GM23338 (cell line): ENCODE results near the gene ARSD. TPM values are rescaled to one million over a fixed set of nuclear protein-coding genes. Genes with fewer than 3 reads are reported as not detected.

Experiments used
- ATAC-seq: fragments of 200-7000 bp; cut with Tn5 transposase; 3 replicates; pipeline ENCODE4 v1.9.1; 2020
- DNase-seq: peaks from one replicate; pipeline ENCODE4 v3.0.0-alpha.2; 2015; ENCODE audit warnings: low spot score
- H2AFZ ChIP-seq: fragments of 200-600 bp; sonication (generic); 2 replicates; pipeline ENCODE4 v1.8.0; 2016; ENCODE audit warnings: antibody characterized with exemption, mild to moderate bottlenecking, moderate library complexity
- H3F3A ChIP-seq: fragments of 200-600 bp; sonication (generic); replicated peaks from 2 replicates; pipeline ENCODE4 v1.8.0; 2017; ENCODE audit warnings: antibody characterized with exemption, mixed run types, low read depth
- H3K27ac ChIP-seq: fragments of 200-600 bp; sonication (generic); 2 replicates; pipeline ENCODE4 v1.6.1; 2016; ENCODE audit warnings: low read depth
- H3K27me3 ChIP-seq: fragments of 200-600 bp; sonication (generic); 2 replicates; pipeline ENCODE4 v1.8.0; 2016; ENCODE audit warnings: mild to moderate bottlenecking, mixed run types, moderate library complexity; ENCODE audit not compliant: insufficient read depth
- H3K36me3 ChIP-seq: fragments of 200-600 bp; sonication (generic); 2 replicates; pipeline ENCODE4 v1.8.0; 2016; ENCODE audit warnings: mild to moderate bottlenecking; ENCODE audit not compliant: insufficient read depth
- H3K4me1 ChIP-seq: fragments of 200-600 bp; sonication (generic); 2 replicates; pipeline ENCODE4 v1.8.0; 2016; ENCODE audit warnings: mild to moderate bottlenecking, moderate library complexity; ENCODE audit not compliant: insufficient read depth
- H3K4me2 ChIP-seq: fragments of 200-600 bp; sonication (generic); 2 replicates; pipeline ENCODE4 v1.7.1; 2017; ENCODE audit warnings: mixed run types
- H3K4me3 ChIP-seq: fragments of 200-600 bp; sonication (generic); 2 replicates; pipeline ENCODE4 v1.6.1; 2016; ENCODE audit warnings: mixed run types
- H3K79me2 ChIP-seq: fragments of 200-600 bp; sonication (generic); replicated peaks from 2 replicates; pipeline ENCODE4 v1.8.0; 2017; ENCODE audit warnings: mild to moderate bottlenecking; ENCODE audit not compliant: insufficient read depth
- H3K9me2 ChIP-seq: fragments of 200-600 bp; sonication (generic); 2 replicates; pipeline ENCODE4 v1.8.0; 2017; ENCODE audit not compliant: insufficient read depth
- H4K20me1 ChIP-seq: fragments of 200-600 bp; sonication (generic); replicated peaks from 2 replicates; pipeline ENCODE4 v1.8.0; 2017; ENCODE audit warnings: mild to moderate bottlenecking; ENCODE audit not compliant: insufficient read depth
- H3K27ac Mint-ChIP-seq: 2 replicates; pipeline ENCODE4 v1.8.0; 2020; ENCODE audit warnings: inconsistent platforms, mild to moderate bottlenecking, moderate library complexity, mixed read lengths
- H3K27me3 Mint-ChIP-seq: 3 replicates; pipeline ENCODE4 v1.8.0; 2022; ENCODE audit warnings: low read depth, mild to moderate bottlenecking, moderate library complexity, mixed read lengths, inconsistent platforms; ENCODE audit not compliant: insufficient read depth, poor library complexity
- H3K36me3 Mint-ChIP-seq: 3 replicates; pipeline ENCODE4 v1.8.0; 2021; ENCODE audit warnings: low read depth, mild to moderate bottlenecking, inconsistent platforms, moderate library complexity, mixed read lengths
- H3K4me1 Mint-ChIP-seq: 3 replicates; pipeline ENCODE4 v1.8.0; 2020; ENCODE audit warnings: mild to moderate bottlenecking, inconsistent platforms, mixed read lengths
- H3K4me3 Mint-ChIP-seq: 3 replicates; pipeline ENCODE4 v1.8.0; 2021; ENCODE audit warnings: moderate library complexity, mild to moderate bottlenecking, inconsistent platforms, mixed read lengths
- H3K9me3 Mint-ChIP-seq: 3 replicates; pipeline ENCODE4 v1.8.0; 2020; ENCODE audit warnings: moderate library complexity, mild to moderate bottlenecking, inconsistent platforms, mixed read lengths
- CREB1 ChIP-seq: fragments of 250-450 bp; sonication (Bioruptor Pico); IDR thresholded peaks from 2 replicates; pipeline ENCODE4 v1.5.0; 2020; ENCODE audit warnings: low read depth, mild to moderate bottlenecking, moderate library complexity
- EZH2phosphoT487 ChIP-seq: fragments of 200-600 bp; sonication (generic); IDR thresholded peaks from one replicate; pipeline ENCODE4 v1.8.1; 2018; ENCODE audit warnings: antibody characterized with exemption; ENCODE audit not compliant: unreplicated experiment
- JUNB ChIP-seq: IDR thresholded peaks from one replicate; pipeline ENCODE4 v1.6.1; 2016; ENCODE audit warnings: antibody characterized with exemption; ENCODE audit not compliant: unreplicated experiment
- ZNF114 ChIP-seq: fragments of 250-450 bp; sonication (Bioruptor Pico); IDR thresholded peaks from 2 replicates; pipeline ENCODE4 v1.5.0; 2020; ENCODE audit warnings: mild to moderate bottlenecking, moderate library complexity
- ZNF331 ChIP-seq: fragments of 250-450 bp; sonication (Bioruptor Pico); IDR thresholded peaks from 2 replicates; pipeline ENCODE4 v1.5.0; 2020; ENCODE audit warnings: low read depth, mild to moderate bottlenecking, moderate library complexity
- polyA plus RNA-seq: library from polyadenylated mRNA; unstranded; fragments of >200 nt; fragmentation: Nextera tagmentation; extraction: Ambion mirVana; gene quantifications from 2 replicates; pipeline ENCODE4 v1.2.1, GENCODE V29; 2016
- total RNA-seq: library from RNA; depleted of rRNA; stranded (reverse); fragments of >200 nt; shearing (Covaris generic); gene quantifications from 2 replicates; pipeline ENCODE4 v1.2.3, GENCODE V29; 2014
- TF ChIP-seq, protein P1 (sequence below): IDR thresholded peaks from one replicate; pipeline ENCODE4 v1.6.1; 2018; ENCODE audit warnings: antibody characterized with exemption; ENCODE audit not compliant: unreplicated experiment
- TF ChIP-seq, protein P2 (sequence below): fragments of 250-450 bp; sonication (Bioruptor Pico); IDR thresholded peaks from 2 replicates; pipeline ENCODE4 v1.5.0; 2020; ENCODE audit warnings: mild to moderate bottlenecking, moderate library complexity
- TF ChIP-seq, protein P3 (sequence below): IDR thresholded peaks from 2 replicates; pipeline ENCODE4 v1.6.1; 2016; ENCODE audit warnings: antibody characterized with exemption
- TF ChIP-seq, protein P4 (sequence below), 2 experiments: fragments of 200-600 bp in 1 of 2; sonication (generic) in 1 of 2; conservative IDR thresholded peaks; 2 replicates each; pipeline versions ENCODE4 v1.5.1 to v1.6.1; 2016 to 2017; ENCODE audit warnings: antibody characterized with exemption in 2 of 2, low read depth in 2 of 2, mild to moderate bottlenecking in 2 of 2, moderate library complexity in 1 of 2

ARSD gene
- total and polyA plus RNA-seq, 2 experiments from 2014 or later = 1.3 to 1.7 TPM

DNA sequence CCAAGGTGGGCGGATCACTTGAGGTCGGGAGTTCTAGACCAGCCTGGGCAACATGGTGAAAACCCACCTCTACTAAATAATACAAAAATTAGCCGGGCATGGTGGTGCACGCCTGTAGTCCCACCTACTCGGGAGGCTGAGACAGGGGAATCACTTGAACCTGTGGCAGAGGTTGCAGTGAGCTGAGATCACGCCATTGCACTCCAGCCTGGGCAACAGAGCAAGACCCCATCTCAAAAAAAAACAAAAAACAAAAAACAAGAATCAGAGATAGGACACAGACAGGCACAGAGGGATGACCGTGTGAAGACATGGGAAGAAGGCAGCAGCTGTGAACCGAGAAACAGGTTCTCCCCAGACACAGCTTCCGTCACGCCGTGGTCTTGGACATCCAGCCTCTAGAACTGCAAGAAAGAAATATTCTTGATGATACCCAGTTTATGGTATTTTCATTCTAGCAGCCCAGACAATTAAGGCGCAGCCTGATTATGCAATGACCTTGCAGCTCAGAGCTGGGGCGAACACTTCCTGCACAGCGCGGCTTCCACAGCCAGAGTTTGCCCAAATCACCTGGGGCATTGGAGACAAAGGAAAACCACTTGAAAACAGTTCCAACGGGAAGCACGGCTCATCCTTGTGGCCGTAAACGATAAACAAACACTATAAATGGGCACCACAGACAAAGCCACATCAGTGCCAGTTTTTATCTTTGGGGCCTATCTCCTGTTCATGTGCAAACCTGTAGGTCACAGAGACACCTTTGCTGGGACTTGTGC is 4.2 kb upstream of the ARSD start (continued):
- TF ChIP-seq, protein P1, sequence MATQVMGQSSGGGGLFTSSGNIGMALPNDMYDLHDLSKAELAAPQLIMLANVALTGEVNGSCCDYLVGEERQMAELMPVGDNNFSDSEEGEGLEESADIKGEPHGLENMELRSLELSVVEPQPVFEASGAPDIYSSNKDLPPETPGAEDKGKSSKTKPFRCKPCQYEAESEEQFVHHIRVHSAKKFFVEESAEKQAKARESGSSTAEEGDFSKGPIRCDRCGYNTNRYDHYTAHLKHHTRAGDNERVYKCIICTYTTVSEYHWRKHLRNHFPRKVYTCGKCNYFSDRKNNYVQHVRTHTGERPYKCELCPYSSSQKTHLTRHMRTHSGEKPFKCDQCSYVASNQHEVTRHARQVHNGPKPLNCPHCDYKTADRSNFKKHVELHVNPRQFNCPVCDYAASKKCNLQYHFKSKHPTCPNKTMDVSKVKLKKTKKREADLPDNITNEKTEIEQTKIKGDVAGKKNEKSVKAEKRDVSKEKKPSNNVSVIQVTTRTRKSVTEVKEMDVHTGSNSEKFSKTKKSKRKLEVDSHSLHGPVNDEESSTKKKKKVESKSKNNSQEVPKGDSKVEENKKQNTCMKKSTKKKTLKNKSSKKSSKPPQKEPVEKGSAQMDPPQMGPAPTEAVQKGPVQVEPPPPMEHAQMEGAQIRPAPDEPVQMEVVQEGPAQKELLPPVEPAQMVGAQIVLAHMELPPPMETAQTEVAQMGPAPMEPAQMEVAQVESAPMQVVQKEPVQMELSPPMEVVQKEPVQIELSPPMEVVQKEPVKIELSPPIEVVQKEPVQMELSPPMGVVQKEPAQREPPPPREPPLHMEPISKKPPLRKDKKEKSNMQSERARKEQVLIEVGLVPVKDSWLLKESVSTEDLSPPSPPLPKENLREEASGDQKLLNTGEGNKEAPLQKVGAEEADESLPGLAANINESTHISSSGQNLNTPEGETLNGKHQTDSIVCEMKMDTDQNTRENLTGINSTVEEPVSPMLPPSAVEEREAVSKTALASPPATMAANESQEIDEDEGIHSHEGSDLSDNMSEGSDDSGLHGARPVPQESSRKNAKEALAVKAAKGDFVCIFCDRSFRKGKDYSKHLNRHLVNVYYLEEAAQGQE = no peak
- no peak for TF ChIP-seq JUNB

DNA sequence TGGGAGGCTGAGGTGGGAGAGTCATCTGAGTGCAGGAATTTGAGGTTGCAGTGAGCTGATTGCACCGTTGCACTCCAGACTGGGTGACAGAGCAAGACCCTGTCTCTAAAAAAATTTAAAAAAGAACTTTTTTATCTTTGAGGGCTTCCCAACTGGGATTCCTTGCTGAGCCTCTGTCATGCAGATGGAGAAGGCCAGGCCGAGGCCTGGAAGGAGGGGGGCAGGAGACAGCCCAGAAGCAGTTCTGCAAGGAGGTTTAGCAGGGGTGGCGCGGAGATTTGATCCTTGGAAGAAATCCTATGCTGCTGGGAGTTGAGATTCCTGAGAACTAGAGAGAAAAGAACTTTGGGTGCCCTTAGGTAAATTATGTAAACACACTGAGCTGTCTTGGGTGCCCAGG is 2.5 kb upstream of the ARSD start:
- peak overlapping the region; percentile 81 for H3K27ac Mint-ChIP-seq
- no peaks in the 10 kb centered on the region for H3K9me2 ChIP-seq
- DNase-seq (peak; percentile 71), ATAC-seq (peak; percentile 46)
- H2AFZ ChIP-seq = no peak overlapping the region
- H3K4me3 Mint-ChIP-seq = peak overlapping the region; percentile 33; the same call in 2 of the 3 replicates
- peaks cover 18% of the 10 kb centered on the region for H3K4me1 Mint-ChIP-seq
- no peaks in the 10 kb centered on the region for H4K20me1 ChIP-seq
- TF ChIP-seq ZNF331 = peak; percentile 78
- no peak for TF ChIP-seq EZH2phosphoT487
- TF ChIP-seq JUNB = no peak
- TF ChIP-seq CREB1 (CRISPR knock-in tag) = no peak
- TF ChIP-seq, protein P2, sequence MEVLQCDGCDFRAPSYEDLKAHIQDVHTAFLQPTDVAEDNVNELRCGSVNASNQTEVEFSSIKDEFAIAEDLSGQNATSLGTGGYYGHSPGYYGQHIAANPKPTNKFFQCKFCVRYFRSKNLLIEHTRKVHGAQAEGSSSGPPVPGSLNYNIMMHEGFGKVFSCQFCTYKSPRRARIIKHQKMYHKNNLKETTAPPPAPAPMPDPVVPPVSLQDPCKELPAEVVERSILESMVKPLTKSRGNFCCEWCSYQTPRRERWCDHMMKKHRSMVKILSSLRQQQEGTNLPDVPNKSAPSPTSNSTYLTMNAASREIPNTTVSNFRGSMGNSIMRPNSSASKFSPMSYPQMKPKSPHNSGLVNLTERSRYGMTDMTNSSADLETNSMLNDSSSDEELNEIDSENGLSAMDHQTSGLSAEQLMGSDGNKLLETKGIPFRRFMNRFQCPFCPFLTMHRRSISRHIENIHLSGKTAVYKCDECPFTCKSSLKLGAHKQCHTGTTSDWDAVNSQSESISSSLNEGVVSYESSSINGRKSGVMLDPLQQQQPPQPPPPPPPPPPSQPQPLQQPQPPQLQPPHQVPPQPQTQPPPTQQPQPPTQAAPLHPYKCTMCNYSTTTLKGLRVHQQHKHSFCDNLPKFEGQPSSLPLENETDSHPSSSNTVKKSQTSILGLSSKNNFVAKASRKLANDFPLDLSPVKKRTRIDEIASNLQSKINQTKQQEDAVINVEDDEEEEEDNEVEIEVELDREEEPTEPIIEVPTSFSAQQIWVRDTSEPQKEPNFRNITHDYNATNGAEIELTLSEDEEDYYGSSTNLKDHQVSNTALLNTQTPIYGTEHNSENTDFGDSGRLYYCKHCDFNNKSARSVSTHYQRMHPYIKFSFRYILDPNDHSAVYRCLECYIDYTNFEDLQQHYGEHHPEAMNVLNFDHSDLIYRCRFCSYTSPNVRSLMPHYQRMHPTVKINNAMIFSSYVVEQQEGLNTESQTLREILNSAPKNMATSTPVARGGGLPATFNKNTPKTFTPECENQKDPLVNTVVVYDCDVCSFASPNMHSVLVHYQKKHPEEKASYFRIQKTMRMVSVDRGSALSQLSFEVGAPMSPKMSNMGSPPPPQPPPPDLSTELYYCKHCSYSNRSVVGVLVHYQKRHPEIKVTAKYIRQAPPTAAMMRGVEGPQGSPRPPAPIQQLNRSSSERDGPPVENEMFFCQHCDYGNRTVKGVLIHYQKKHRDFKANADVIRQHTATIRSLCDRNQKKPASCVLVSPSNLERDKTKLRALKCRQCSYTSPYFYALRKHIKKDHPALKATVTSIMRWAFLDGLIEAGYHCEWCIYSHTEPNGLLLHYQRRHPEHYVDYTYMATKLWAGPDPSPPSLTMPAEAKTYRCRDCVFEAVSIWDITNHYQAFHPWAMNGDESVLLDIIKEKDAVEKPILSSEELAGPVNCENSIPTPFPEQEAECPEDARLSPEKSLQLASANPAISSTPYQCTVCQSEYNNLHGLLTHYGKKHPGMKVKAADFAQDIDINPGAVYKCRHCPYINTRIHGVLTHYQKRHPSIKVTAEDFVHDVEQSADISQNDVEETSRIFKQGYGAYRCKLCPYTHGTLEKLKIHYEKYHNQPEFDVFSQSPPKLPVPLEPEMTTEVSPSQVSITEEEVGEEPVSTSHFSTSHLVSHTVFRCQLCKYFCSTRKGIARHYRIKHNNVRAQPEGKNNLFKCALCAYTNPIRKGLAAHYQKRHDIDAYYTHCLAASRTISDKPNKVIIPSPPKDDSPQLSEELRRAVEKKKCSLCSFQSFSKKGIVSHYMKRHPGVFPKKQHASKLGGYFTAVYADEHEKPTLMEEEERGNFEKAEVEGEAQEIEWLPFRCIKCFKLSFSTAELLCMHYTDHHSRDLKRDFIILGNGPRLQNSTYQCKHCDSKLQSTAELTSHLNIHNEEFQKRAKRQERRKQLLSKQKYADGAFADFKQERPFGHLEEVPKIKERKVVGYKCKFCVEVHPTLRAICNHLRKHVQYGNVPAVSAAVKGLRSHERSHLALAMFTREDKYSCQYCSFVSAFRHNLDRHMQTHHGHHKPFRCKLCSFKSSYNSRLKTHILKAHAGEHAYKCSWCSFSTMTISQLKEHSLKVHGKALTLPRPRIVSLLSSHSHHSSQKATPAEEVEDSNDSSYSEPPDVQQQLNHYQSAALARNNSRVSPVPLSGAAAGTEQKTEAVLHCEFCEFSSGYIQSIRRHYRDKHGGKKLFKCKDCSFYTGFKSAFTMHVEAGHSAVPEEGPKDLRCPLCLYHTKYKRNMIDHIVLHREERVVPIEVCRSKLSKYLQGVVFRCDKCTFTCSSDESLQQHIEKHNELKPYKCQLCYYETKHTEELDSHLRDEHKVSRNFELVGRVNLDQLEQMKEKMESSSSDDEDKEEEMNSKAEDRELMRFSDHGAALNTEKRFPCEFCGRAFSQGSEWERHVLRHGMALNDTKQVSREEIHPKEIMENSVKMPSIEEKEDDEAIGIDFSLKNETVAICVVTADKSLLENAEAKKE (CRISPR knock-in tag) = no peak
- TF ChIP-seq, protein P3, sequence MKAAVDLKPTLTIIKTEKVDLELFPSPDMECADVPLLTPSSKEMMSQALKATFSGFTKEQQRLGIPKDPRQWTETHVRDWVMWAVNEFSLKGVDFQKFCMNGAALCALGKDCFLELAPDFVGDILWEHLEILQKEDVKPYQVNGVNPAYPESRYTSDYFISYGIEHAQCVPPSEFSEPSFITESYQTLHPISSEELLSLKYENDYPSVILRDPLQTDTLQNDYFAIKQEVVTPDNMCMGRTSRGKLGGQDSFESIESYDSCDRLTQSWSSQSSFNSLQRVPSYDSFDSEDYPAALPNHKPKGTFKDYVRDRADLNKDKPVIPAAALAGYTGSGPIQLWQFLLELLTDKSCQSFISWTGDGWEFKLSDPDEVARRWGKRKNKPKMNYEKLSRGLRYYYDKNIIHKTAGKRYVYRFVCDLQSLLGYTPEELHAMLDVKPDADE = no peak
- TF ChIP-seq, protein P4, sequence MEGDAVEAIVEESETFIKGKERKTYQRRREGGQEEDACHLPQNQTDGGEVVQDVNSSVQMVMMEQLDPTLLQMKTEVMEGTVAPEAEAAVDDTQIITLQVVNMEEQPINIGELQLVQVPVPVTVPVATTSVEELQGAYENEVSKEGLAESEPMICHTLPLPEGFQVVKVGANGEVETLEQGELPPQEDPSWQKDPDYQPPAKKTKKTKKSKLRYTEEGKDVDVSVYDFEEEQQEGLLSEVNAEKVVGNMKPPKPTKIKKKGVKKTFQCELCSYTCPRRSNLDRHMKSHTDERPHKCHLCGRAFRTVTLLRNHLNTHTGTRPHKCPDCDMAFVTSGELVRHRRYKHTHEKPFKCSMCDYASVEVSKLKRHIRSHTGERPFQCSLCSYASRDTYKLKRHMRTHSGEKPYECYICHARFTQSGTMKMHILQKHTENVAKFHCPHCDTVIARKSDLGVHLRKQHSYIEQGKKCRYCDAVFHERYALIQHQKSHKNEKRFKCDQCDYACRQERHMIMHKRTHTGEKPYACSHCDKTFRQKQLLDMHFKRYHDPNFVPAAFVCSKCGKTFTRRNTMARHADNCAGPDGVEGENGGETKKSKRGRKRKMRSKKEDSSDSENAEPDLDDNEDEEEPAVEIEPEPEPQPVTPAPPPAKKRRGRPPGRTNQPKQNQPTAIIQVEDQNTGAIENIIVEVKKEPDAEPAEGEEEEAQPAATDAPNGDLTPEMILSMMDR (conservative IDR thresholded peaks at IDR 0.05; ENCODE audit: low read depth in 2 of 2) = no peak
- TF ChIP-seq ZNF114 (CRISPR knock-in tag) = no peak
- peaks cover 8% of the 10 kb centered on the region for H3K4me1 ChIP-seq
- H3F3A ChIP-seq = no peaks in the 10 kb centered on the region
- peak overlapping the region; percentile 29; the same call in 1 of the 2 replicates for H3K4me3 ChIP-seq
- peaks cover 11% of the 10 kb centered on the region for H3K36me3 Mint-ChIP-seq
- peaks cover 14% of the 10 kb centered on the region for H3K27me3 Mint-ChIP-seq
- H3K79me2 ChIP-seq = no peaks in the 10 kb centered on the region
- H3K4me2 ChIP-seq = peak overlapping the region; percentile 64; the same call in 1 of the 2 replicates
- H3K36me3 ChIP-seq = no peaks in the 10 kb centered on the region
- H3K27ac ChIP-seq = peak overlapping the region; percentile 95
- no peaks in the 10 kb centered on the region for H3K27me3 ChIP-seq
- H3K9me3 Mint-ChIP-seq = peaks cover 5% of the 10 kb centered on the region; the same call in 2 of the 3 replicates
